HepG2 (cell line): ENCODE measurements around the gene KIF22. TPM values are rescaled to one million over a fixed set of nuclear protein-coding genes. Genes with fewer than 3 reads are reported as not detected.
A peak's percentile ranks its signal among the peaks of the same experiment; 100 is the strongest.

Source experiments
- DNMT3B ChIP-seq: conservative IDR thresholded peaks from 2 replicates; pipeline ENCODE4 v1.6.1; 2016; ENCODE audit warnings: missing biosample characterization, control low read depth
- FOSL1 ChIP-seq: sonication (generic); formaldehyde crosslinking; IDR thresholded peaks from 2 replicates; pipeline ENCODE4 v1.9.0; 2021; ENCODE audit warnings: missing genetic modification reagents, borderline replicate concordance
- HHEX ChIP-seq: IDR thresholded peaks from 2 replicates; pipeline ENCODE4 v1.6.1; 2016; ENCODE audit warnings: control low read depth
- HNRNPL ChIP-seq: fragments of 200-400 bp; formaldehyde crosslinking; IDR thresholded peaks from 2 replicates; pipeline ENCODE4 v1.6.1; 2017; ENCODE audit warnings: mild to moderate bottlenecking, low read depth, low read length
- IRF2 ChIP-seq: IDR thresholded peaks from 2 replicates; pipeline ENCODE4 v1.6.1; 2018; ENCODE audit warnings: missing genetic modification reagents, missing compliant biosample characterization
- KLF16 ChIP-seq, 2 experiments: sonication (generic) in 1 of 2; formaldehyde crosslinking in 1 of 2; IDR thresholded peaks; 2 replicates each; pipeline versions ENCODE4 v1.6.1 to v1.8.0; 2016 to 2023; ENCODE audit warnings: missing genetic modification reagents in 2 of 2, missing compliant biosample characterization in 1 of 2
- NAIF1 ChIP-seq: sonication (generic); formaldehyde crosslinking; IDR thresholded peaks from 2 replicates; pipeline ENCODE4 v1.5.0; 2020; ENCODE audit warnings: mild to moderate bottlenecking, missing genetic modification reagents, borderline replicate concordance
- POLR2G ChIP-seq: fragments of 200-400 bp; formaldehyde crosslinking; IDR thresholded peaks from 2 replicates; pipeline ENCODE4 v1.6.1; 2018; ENCODE audit warnings: mild to moderate bottlenecking, low read depth, low read length, moderate library complexity
- SALL2 ChIP-seq: sonication (generic); formaldehyde crosslinking; IDR thresholded peaks from 2 replicates; pipeline ENCODE4 v1.8.1; 2023; ENCODE audit warnings: mild to moderate bottlenecking, missing genetic modification reagents, inconsistent platforms
- SMC3 ChIP-seq: IDR thresholded peaks from 2 replicates; pipeline ENCODE4 v1.6.1; 2011; ENCODE audit warnings: low read length, improper control_type of control experiment
- ZBTB42 ChIP-seq: sonication (generic); formaldehyde crosslinking; IDR thresholded peaks from 2 replicates; pipeline ENCODE4 v1.5.0; 2020; ENCODE audit warnings: mild to moderate bottlenecking, missing genetic modification reagents
- ZNF251 ChIP-seq: sonication (generic); formaldehyde crosslinking; IDR thresholded peaks from 2 replicates; pipeline ENCODE4 v1.9.0; 2021; ENCODE audit warnings: mild to moderate bottlenecking, missing genetic modification reagents
- ZNF367 ChIP-seq: sonication (generic); formaldehyde crosslinking; IDR thresholded peaks from 2 replicates; pipeline ENCODE4 v1.4.0; 2020; ENCODE audit warnings: missing genetic modification reagents, borderline replicate concordance
- ZNF547 ChIP-seq: sonication (generic); formaldehyde crosslinking; IDR thresholded peaks from 2 replicates; pipeline ENCODE4 v1.5.1; 2020; ENCODE audit warnings: mild to moderate bottlenecking, missing genetic modification reagents
- ZNF749 ChIP-seq: sonication (generic); formaldehyde crosslinking; IDR thresholded peaks from 2 replicates; pipeline ENCODE4 v1.8.0; 2022; ENCODE audit warnings: mild to moderate bottlenecking, missing genetic modification reagents, moderate library complexity, borderline replicate concordance
- ZNF766 ChIP-seq: sonication (generic); formaldehyde crosslinking; IDR thresholded peaks from 2 replicates; pipeline ENCODE4 v1.5.0; 2020; ENCODE audit warnings: missing genetic modification reagents, borderline replicate concordance
- ZNF792 ChIP-seq: IDR thresholded peaks from 2 replicates; pipeline ENCODE4 v1.6.1; 2016
- ZSCAN25 ChIP-seq: sonication (generic); formaldehyde crosslinking; IDR thresholded peaks from 2 replicates; pipeline ENCODE4 v1.8.0; 2022; ENCODE audit warnings: mild to moderate bottlenecking, missing genetic modification reagents
- polyA plus RNA-seq, 8 experiments: library from polyadenylated mRNA; depleted of rRNA in 3 of 8; stranded (reverse) in 7 of 8; unstranded in 1 of 8; fragments of >200 nt; fragmentation: Illumina TruSeq in 4 of 8; extraction: Trizol in 4 of 8; gene quantifications; 2 replicates each; pipeline versions ENCODE4 v1.2.1 to v1.2.3, GENCODE V29; 2011 to 2016; ENCODE audit warnings: low read depth in 4 of 8, missing spikeins in 1 of 8, mixed read lengths in 1 of 8; ENCODE audit not compliant: insufficient read depth in 1 of 8
- total RNA-seq, 5 experiments: library from RNA; depleted of rRNA; stranded (reverse); fragments of >200 nt; fragmentation: Illumina TruSeq; extraction: Trizol; gene quantifications; 2 replicates each; pipeline ENCODE4 v1.2.3, GENCODE V29; 2016; ENCODE audit warnings: low read depth in 1 of 5
- TF ChIP-seq, protein P1 (sequence below): sonication (generic); formaldehyde crosslinking; IDR thresholded peaks from 2 replicates; pipeline ENCODE4 v1.4.0; 2020; ENCODE audit warnings: missing genetic modification reagents
- TF ChIP-seq, protein P2 (sequence below): sonication (generic); formaldehyde crosslinking; IDR thresholded peaks from 2 replicates; pipeline ENCODE4 v1.4.0; 2020; ENCODE audit warnings: mild to moderate bottlenecking, missing genetic modification reagents
- TF ChIP-seq, protein P3 (sequence below): sonication (generic); formaldehyde crosslinking; IDR thresholded peaks from 2 replicates; pipeline ENCODE4 v1.4.0; 2020; ENCODE audit warnings: missing genetic modification reagents, borderline replicate concordance
- TF ChIP-seq, protein P4 (sequence below): sonication (generic); formaldehyde crosslinking; IDR thresholded peaks from 2 replicates; pipeline ENCODE4 v1.8.1; 2023; ENCODE audit warnings: mild to moderate bottlenecking, missing genetic modification reagents
- TF ChIP-seq, protein P5 (sequence below): sonication (generic); formaldehyde crosslinking; IDR thresholded peaks from 2 replicates; pipeline ENCODE4 v1.4.0; 2020; ENCODE audit warnings: missing genetic modification reagents

The KIF22 gene
- total and polyA plus RNA-seq, 2 of the 13 experiments (the other 11 are each of a cell fraction or from before 2014, with no cell fraction given) = 95.8 to 118 TPM

DNA sequence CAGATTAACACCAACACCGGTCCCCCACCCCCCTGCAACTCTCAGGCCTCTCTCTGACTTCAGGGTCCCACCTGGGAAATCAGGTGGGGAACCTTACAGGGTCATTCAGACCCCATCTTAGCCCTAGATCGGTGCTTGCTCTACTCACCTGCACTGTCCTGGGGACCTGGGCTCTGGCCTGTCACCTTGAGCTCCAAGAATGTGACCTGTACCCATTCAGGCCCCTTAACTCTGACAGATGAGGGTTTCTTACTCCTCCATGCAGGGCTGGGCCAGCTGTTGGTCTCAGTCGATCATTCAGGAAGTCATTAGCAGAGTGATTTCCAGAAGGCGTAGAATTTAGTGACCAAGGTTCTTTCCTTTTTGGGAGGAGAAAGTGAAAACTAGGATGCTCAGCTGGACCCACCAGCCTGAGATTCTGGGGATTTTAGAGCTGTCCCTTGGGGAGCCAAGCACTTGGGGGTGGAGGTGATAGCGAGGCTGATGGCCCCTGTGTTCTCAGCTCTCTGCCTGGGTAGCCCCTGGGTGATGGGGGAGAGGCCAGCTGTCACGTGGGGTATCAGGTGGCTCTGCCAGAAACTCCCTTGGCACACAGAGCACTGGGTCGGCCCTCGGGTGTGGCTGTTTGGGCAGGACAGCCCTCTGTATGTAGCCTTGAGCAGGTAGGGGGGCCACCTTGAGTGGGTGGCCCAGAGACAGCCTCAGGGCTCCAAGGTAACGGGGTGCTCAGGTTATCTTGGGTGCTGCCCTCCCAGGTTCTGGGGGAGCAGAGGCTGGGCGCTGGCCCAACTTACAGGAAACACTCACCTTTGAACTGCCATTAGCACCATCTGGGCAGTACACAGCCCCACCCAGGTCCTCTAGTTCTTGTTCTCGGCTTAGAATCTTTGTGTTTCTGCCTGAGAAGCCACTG is 30.4 kb downstream of the KIF22 start (continued):
- TF ChIP-seq, protein P1, sequence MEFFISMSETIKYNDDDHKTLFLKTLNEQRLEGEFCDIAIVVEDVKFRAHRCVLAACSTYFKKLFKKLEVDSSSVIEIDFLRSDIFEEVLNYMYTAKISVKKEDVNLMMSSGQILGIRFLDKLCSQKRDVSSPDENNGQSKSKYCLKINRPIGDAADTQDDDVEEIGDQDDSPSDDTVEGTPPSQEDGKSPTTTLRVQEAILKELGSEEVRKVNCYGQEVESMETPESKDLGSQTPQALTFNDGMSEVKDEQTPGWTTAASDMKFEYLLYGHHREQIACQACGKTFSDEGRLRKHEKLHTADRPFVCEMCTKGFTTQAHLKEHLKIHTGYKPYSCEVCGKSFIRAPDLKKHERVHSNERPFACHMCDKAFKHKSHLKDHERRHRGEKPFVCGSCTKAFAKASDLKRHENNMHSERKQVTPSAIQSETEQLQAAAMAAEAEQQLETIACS (CRISPR knock-in tag) = no peak
- TF ChIP-seq ZSCAN25 (CRISPR knock-in tag) (no peak), HHEX (CRISPR knock-in tag) (no peak), KLF16 (CRISPR knock-in tag; IDR thresholded peaks at IDR 0.05) (no peak), NAIF1 (CRISPR knock-in tag) (no peak), IRF2 (no peak), FOSL1 (CRISPR knock-in tag) (no peak), SMC3 (no peak), SALL2 (CRISPR knock-in tag) (no peak), HNRNPL (peak; percentile 68; the same call in 1 of the 2 replicates), ZBTB42 (CRISPR knock-in tag) (no peak), POLR2G (peak; percentile 56), ZNF792 (no peak), ZNF749 (no peak), ZNF547 (CRISPR knock-in tag) (no peak), ZNF251 (no peak), DNMT3B (CRISPR knock-in tag) (no peak), ZNF367 (CRISPR knock-in tag) (no peak), ZNF766 (CRISPR knock-in tag) (no peak)
- TF ChIP-seq, protein P2, sequence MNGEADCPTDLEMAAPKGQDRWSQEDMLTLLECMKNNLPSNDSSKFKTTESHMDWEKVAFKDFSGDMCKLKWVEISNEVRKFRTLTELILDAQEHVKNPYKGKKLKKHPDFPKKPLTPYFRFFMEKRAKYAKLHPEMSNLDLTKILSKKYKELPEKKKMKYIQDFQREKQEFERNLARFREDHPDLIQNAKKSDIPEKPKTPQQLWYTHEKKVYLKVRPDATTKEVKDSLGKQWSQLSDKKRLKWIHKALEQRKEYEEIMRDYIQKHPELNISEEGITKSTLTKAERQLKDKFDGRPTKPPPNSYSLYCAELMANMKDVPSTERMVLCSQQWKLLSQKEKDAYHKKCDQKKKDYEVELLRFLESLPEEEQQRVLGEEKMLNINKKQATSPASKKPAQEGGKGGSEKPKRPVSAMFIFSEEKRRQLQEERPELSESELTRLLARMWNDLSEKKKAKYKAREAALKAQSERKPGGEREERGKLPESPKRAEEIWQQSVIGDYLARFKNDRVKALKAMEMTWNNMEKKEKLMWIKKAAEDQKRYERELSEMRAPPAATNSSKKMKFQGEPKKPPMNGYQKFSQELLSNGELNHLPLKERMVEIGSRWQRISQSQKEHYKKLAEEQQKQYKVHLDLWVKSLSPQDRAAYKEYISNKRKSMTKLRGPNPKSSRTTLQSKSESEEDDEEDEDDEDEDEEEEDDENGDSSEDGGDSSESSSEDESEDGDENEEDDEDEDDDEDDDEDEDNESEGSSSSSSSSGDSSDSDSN = no peak
- TF ChIP-seq, protein P3, sequence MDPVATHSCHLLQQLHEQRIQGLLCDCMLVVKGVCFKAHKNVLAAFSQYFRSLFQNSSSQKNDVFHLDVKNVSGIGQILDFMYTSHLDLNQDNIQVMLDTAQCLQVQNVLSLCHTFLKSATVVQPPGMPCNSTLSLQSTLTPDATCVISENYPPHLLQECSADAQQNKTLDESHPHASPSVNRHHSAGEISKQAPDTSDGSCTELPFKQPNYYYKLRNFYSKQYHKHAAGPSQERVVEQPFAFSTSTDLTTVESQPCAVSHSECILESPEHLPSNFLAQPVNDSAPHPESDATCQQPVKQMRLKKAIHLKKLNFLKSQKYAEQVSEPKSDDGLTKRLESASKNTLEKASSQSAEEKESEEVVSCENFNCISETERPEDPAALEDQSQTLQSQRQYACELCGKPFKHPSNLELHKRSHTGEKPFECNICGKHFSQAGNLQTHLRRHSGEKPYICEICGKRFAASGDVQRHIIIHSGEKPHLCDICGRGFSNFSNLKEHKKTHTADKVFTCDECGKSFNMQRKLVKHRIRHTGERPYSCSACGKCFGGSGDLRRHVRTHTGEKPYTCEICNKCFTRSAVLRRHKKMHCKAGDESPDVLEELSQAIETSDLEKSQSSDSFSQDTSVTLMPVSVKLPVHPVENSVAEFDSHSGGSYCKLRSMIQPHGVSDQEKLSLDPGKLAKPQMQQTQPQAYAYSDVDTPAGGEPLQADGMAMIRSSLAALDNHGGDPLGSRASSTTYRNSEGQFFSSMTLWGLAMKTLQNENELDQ (CRISPR knock-in tag) = no peak
- TF ChIP-seq, protein P4, sequence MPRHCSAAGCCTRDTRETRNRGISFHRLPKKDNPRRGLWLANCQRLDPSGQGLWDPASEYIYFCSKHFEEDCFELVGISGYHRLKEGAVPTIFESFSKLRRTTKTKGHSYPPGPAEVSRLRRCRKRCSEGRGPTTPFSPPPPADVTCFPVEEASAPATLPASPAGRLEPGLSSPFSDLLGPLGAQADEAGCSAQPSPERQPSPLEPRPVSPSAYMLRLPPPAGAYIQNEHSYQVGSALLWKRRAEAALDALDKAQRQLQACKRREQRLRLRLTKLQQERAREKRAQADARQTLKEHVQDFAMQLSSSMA = no peak
- TF ChIP-seq, protein P5, sequence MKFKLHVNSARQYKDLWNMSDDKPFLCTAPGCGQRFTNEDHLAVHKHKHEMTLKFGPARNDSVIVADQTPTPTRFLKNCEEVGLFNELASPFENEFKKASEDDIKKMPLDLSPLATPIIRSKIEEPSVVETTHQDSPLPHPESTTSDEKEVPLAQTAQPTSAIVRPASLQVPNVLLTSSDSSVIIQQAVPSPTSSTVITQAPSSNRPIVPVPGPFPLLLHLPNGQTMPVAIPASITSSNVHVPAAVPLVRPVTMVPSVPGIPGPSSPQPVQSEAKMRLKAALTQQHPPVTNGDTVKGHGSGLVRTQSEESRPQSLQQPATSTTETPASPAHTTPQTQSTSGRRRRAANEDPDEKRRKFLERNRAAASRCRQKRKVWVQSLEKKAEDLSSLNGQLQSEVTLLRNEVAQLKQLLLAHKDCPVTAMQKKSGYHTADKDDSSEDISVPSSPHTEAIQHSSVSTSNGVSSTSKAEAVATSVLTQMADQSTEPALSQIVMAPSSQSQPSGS (CRISPR knock-in tag) = no peak
